ENCODE data around the gene RPL37A.

Gene RPL37A

DNA sequence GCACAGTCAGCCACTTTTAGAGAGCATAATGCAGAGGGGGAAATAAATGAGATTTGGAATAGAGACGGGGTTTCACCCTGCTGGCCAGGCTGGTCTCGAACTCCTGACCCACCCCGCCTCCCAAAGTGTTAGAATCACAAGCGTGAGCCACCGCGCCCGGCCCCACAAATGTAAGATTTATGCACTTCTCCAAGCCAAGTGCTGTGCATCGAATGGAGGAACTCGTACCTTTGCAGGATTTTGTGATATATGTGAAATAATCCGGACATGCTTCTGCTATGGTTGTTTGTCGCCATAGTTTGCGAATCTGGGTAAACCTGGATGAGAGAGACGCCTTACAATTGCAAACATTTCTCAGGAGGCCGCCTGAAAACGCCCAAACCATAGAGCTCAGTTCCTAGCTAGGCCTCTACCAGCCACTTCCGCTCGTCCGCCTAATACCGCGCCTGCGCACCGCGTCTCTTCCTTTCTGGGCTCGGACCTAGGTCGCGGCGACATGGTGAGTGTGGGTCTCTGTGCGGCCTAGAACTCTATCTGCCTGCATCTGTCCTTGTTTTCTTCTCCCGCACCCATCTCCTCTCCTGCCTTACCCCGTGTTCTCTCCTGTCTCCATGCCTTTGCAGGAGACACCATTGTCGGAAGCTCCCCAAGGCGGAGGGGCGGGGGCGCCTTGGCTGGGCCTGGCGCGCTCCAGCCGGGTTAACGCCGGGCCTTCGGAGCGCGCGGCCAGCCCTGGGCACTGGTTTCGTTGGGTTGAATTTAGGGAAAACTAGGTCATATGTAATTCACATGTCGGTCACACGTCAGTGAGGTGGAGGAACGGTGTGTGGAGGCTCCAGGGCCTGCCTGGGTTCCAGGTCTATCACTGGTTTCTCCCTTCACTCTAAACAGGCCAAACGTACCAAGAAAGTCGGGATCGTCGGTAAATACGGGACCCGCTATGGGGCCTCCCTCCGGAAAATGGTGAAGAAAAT, at the start of gene RPL37A:
Gene RPL37A, plus strand, starts transcription at position 466 of the 974 bp plus-strand sequence. Its CDS starts 31 bp downstream, at position 497.
- FAIRE-seq = peak; percentile 58
- DNase-seq (ENCODE audit: insufficient read length, low spot score) = peak; percentile 88

DNA sequence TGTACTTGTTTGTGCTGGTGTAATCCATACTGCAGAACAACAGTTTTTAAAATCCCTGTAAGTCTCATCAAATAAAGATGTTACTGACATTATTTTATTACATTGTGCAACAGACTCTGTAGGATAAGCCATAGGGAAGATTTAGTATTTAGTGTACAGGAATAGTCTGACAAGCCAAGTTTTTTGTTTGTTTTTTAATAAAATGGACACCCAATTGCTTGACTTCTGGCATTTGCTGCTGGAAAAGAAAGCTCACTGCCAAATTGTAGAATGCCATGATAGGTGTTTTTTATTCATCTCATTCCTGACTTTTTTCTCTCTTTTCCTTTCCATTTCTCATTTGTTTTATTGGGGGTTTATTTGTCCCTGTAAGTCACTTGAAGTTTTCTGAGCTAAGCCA, 48.3 kb upstream of the RPL37A start:
- DNase-seq (ENCODE audit: insufficient read length, low spot score) (no peak), FAIRE-seq (no peak)

DNA sequence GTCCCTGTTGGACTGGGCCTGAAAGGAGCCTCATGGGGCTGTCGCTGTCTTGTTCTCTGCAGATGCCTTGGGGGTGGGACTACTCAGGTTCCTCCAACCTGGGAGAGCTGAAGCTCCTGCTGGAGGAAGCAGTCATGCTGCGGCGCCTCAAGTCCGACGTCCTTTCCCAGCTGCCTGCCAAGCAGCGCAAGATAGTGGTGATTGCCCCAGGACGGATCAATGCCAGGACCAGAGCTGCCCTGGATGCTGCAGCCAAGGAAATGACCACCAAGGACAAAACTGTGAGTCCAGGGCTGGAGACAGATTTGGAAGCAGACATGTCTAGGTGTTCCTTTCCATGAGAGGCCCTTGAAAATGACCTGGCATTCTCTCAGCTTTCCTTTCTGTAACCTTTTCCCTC, 47.9 kb upstream of the RPL37A start:
- DNase-seq (ENCODE audit: insufficient read length, low spot score) (no peak), FAIRE-seq (no peak)

DNA sequence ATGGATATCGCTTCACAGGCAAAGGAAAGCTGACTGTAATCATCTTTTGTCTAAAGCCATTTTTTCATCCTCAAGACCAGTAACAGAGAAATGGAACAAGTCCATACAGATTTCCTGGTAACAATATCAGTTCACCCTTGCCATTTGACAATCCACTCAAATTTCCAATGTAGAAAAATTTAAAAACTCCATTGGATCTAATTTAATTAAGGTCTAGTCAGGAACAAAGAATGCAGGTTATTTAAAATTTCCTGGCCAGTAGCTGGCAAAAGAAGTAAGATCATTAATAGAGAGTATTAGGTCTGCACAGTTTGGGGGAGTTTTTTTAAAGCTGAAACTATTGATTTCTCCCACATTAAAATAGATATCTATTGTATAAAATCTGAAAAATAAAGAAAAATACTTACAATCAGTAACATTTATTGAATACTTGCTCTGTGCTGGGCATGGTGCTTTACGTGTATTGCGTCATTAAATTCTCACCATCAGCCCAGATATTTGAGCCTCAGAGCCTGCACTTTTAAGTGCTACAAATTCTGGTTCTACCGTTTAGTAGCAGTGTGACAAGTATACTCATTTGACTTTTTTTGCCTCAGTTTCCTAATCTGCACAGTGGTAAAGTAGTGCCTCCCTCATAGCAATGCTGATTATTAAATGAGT, 44.6 kb upstream of the RPL37A start:
- DNase-seq (ENCODE audit: insufficient read length, low spot score) = no peak
- FAIRE-seq = no peak

DNA sequence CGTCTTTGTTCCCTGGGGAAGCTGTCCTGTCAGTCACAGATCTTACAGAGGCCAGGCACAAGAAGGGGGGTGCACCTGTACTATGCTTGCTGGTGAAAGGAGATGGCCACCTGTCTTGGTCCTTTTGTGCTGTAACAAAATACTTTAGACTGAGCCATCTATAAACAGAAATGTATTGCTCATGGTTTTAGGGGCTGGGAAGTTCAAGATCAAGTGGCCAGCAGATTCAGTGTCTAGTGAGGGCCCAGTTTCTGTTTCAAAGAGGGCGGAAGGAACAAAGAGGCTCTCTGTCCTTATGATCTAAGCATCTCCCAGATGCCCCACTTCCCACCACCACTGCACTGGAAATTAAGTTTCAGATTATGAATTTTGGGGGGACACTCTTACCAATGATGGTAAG, 35.5 kb upstream of the RPL37A start:
- FAIRE-seq (no peak), DNase-seq (ENCODE audit: insufficient read length, low spot score) (no peak)

DNA sequence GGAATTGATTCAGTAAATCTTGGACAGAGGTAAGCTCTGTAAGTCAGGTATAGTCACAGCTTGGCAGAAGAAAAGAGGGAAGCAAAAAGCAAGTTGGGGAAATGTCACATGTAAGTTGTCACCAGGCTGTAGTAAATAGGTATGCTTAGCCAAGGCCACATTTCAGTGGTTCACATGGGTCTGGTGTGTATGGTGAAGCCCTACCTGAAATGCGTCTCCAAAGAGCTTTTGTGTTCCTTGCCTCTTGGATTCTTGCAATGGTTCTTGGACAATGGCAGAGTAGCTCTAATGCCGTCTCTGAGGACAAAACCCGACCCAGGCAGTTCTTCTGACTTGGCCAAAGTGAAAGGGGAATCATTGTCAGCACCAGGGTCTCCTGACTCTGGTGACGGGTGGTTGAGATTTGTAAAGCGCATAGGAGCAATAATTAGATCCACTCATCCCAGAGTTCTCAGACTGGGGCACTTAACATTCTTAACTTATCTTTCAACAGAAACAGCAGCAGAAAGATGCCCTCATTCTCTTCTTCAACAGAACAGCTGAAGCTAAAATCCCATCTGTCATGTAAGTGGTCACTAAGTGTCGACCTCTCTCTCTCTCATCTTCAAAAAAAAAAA, 34.4 kb upstream of the RPL37A start:
- FAIRE-seq (no peak), DNase-seq (ENCODE audit: insufficient read length, low spot score) (no peak)

DNA sequence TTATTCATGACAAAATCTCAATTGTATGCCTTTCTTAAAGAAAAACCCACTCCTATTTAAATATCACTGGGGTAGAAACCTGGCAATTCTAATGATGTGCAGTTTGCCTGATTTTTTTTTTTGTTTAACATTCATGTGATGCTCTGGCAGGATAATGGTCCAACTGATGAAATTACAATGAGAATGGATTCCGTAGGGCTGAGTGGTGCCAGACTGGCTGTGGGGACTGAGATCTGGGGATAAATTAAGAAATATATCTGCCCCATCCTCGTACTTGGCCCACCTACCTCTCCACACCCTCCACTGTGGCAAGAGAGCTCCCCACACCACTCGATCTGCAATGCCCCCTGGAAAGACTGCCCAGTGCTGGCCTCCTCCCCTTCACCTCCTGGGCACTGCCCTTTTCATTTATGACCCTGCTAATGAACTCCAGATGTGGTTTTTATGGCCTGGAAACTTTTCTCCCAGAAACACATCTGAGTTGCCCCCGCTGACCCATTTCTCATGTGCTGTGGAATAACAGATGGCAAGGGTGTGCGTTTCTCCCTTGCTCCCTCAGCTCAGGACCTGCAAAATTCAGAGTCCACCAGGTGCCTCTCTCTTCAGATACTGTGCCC, 33.0 kb upstream of the RPL37A start:
- no peak for DNase-seq (ENCODE audit: insufficient read length, low spot score)
- FAIRE-seq = no peak

DNA sequence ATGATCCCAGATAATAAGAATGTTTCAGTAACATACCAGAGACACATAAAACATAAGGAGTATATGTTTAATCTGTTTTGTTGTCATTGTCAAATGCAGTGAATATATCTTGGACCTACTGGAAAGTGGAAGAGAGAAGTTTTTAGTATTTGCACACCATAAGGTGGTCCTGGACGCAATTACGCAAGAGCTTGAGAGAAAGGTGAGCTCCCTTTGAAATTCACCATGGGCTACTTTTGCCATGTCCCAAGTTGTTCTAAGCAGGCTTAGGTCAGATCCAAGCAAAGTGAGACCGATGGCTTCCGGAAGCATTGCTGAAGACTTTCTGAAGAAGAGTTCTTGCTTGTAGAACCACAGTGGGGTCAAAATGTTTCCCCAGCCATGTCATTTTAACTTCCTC, 30.8 kb upstream of the RPL37A start:
- no peak for FAIRE-seq
- no peak for DNase-seq (ENCODE audit: insufficient read length, low spot score)

DNA sequence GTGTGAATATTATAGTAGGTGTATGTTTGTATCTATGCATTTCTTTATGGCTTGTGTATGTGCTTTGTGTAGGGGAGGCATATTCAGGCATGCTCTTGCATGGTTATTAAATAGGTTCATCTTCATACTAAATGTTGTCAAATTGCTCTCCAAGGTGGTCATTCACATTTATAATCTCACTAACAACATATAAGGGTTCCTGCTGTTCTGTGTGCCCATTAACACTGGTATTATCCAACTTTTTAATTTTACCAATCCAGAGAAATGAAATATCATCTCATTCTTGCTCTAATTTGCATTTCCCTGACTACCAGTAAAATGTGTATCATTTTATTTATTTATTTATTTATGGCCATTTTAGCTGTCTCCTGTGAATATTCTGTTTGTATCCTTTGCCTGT, 29.0 kb upstream of the RPL37A start:
- DNase-seq (ENCODE audit: insufficient read length, low spot score) (no peak), FAIRE-seq (no peak)

DNA sequence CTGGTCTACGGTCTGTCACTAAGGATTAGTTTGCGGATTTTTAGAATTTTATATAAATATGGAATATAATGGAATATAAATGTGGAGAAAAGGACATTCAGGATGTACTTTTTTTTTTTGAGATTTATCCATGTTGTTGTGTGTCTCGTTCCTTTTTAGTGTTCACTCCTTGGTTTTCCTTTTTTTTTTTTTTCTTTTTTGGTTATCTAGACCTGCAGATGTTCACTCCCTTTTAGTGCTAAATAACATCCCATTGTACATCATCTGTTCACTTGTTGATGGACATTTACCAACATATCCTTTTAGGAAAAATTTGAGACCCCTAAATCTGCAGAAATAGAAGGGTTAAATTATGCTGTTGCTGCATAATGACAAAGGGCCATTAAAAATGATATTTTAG, 25.5 kb upstream of the RPL37A start:
- no peak for FAIRE-seq

DNA sequence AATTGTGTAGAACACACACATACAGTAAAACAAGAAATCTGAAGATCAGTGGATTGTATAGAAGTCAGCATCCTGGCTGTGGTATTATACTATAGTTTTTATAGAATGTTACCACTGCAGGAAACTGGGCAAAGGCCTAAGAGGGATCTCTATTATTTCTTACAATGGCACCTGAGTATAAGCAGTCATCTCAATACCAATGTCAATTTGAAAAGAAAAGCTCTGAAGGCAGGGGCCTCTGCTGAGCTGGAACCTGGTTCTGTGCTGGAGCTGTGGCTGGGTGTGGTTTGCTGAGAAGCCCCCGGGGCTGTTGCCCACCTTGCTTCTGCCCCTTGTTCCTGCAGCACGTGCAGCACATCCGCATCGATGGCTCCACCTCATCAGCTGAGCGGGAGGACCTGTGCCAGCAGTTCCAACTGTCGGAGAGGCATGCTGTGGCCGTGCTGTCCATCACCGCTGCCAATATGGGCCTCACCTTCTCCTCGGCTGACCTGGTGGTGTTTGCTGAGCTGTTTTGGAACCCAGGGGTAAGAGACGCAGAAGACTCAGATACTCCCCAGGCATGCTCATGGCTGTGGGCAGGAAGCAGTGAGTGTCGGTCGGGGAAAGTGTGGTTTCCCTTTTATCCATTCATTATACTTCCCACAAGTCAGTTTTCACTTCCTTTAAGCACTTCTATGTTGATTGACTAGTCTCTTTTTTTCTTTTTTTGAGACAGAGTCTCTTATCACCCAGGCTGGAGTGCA, 23.5 kb upstream of the RPL37A start:
- no peak for FAIRE-seq

More for the DNA sequence above, 25.5 kb upstream of the RPL37A start:
- DNase-seq (ENCODE audit: insufficient read length, low spot score) = no peak

DNA sequence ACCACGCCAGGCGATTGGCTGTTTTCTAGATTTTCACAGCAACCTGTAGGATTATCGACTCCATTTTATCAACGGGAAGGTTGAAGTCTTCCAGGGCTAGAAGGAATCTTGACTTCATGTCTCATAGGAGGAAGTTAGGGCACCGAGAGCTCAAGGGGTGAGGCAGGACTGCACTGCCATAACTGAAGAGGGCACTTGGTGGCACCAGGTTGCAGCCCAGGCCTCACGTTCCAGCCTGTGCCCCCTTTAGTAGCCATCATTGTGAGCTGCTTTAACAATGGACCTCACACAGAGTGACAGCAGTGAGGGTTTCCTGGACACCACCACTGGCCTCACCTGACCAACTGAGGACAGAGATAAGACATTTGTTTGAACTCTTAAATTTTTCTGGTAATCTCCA, 22.9 kb upstream of the RPL37A start:
- DNase-seq (ENCODE audit: insufficient read length, low spot score) (no peak), FAIRE-seq (no peak)

More for the DNA sequence above, 23.5 kb upstream of the RPL37A start:
- DNase-seq (ENCODE audit: insufficient read length, low spot score) = no peak

DNA sequence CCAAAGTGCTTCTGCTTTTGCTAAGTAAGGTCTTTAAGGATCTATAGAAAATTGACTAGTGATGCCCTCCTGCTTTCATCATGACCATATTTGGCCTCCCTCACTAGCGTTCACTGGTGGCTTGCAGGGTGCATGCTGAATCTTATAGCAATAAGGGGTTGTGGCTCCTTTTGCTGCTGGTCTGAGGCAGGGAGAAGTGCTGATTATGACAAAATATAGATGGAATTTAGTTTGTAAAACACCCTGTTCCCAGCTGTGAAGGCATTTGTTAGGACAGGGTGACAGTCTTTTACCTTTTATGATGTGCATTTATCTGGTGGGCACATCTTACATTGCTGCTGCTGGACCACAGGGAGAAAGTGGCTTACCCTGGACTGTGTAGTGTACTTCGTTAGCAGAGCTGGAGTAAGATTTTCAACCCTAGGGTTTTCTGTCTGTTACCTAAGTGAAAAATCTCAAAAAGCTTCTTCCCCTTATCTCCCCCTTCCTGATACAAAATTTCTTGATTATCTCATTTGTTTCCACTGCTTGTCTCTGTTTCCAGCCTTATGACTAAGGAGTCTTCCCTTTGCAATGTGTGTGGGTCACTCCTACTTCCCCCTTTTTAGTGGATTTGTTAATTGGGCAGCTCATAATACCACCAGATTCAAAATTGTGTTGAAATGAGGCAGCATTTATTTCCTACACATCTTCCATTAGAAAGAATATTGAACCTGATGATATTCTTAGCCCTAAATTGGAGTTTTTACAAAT, 21.2 kb upstream of the RPL37A start:
- FAIRE-seq (no peak), DNase-seq (ENCODE audit: insufficient read length, low spot score) (no peak)

DNA sequence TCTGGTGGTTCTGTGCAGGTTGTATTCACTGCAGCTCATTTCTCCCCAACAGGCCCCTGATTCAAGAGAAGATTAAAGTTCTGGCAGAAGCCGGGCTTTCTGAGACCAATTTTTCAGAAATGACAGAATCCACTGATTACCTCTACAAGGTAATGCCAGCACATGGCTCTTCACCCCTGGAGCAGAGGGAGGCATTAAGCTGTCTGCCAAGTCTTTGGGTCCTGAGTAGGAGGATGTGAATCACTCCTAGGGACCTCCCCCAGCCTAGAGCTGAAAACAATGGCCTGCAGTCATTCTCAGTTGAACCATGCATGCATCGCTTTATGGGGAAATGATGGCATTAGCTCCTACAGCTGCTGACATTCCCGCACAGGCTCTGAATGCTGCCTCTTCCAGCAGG, 20.5 kb upstream of the RPL37A start:
- peak; percentile 31 for FAIRE-seq
- peak; percentile 65 for DNase-seq (ENCODE audit: insufficient read length, low spot score)

DNA sequence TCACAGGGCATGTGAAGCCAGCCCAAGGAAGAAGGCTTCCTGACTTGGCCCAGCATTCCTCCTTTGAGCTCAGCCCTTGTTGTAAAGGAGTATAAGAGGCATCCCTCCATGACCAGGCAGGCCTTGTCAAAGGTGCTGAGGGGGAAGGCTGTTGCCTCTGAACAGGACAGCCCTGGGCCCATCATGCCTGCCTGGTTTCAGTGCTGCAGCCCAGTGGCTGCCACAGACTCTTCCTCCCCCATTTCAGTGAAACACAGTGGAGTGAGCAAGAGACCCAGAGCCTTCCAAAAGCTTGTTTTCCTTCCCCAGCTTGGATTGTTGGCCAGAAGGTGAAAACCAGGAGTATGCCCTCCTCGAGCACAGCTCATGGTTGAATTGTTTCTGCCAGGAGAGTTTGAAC, 19.9 kb upstream of the RPL37A start:
- DNase-seq (ENCODE audit: insufficient read length, low spot score) (no peak), FAIRE-seq (no peak)

DNA sequence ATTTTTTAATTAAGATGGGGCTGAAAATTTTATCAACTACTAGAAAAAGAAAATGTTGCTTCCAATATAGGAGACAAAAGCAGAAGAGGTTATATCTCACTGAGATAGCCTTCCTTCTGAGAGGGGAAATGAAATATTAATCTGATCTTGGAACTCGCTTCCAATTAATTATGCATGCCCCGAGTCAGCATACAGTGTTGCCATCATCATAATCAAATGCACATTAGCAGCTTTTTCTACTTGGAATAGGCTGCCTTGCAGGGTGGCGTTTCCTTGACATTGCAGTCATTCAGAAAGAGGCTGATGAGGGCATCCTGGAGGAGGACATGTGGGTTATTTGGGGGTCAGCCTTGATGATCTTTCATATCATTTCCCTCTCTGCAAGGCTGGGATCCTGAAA, 18.4 kb upstream of the RPL37A start:
- DNase-seq (ENCODE audit: insufficient read length, low spot score) = no peak
- FAIRE-seq = no peak

DNA sequence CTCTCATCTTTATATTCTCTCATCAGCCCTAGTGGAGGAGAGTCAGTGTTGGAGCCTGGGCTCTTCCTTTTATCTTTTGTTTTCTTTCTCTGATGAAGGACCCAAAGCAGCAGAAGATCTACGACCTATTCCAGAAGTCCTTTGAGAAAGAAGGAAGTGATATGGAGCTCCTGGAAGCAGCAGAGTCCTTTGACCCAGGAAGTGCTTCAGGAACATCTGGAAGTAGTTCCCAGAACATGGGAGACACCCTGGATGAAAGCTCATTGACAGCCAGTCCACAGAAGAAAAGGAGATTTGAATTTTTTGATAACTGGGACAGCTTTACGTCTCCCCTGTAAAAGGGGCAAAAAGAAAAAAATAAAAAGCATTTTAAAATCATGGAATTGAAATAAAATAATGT, 16.0 kb upstream of the RPL37A start:
- no peak for DNase-seq (ENCODE audit: insufficient read length, low spot score)
- no peak for FAIRE-seq

DNA sequence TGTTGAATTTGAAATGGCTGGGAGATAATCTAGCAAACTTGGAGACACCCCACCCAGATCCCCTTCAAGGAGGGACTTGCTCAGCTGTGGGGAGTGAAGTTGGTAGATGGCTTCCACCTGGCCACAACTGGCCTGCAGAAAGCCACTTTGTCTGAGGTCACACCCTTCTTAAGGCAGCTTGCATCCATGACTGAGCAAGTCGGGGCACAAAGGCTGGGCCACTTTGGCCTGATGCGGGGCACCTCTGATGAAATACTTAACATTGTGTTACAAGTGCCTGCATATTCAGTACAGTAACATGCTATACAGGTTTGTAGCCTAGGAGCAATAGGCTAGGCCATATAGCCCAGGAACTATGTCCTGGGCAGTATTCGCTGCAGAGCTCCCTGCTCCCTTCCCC, 13.4 kb upstream of the RPL37A start:
- DNase-seq (ENCODE audit: insufficient read length, low spot score) = no peak

DNA sequence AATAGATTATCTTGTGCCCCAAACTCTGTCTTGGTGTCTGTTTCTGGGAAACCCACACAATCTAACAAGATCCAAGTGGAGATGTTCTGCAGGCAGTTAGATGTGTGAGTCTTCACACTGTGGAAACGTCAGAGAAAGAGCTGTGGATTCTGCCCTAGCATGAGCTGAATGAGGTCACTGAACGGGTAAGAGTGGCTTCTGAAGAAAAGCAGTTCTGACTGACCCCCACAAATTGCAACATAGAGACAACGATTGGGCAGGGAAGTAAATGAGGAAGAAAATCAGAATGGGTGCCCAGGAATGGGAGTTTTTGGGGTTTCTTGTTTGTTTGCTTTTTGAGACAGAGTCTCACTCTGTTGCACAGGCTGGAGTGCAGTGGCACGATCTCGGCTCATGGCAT, 12.9 kb upstream of the RPL37A start:
- DNase-seq (ENCODE audit: insufficient read length, low spot score) = no peak
- no peak for FAIRE-seq

More for the DNA sequence above, 13.4 kb upstream of the RPL37A start:
- no peak for FAIRE-seq

DNA sequence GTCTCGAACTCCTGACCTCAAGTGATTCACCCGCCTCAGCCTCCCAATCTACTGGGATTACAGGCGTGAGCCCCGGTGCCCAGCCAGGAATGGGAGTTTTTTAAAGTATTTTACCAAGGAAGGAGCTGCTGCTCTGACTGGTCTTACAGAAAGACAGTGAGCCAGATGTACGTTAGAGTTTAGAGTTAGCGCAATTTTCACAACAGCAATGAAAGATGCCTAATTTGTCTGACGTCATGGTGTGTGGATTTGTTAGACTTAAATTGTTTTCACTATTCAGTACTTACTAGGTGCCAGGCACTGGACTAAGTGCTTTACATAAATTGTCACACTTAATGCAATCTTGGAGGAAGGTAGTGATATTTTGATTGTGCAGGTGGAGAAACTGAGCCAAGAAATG, 12.4 kb upstream of the RPL37A start:
- FAIRE-seq (no peak), DNase-seq (ENCODE audit: insufficient read length, low spot score) (no peak)

All from HTR-8/SVneo (cell line).